ENCODE measurements around the gene VIPR2.

Gene VIPR2

GRCh38 chr7:159152816-159153215 lies 8.1 kb upstream of the VIPR2 start:
- TF ChIP-seq, protein P1, sequence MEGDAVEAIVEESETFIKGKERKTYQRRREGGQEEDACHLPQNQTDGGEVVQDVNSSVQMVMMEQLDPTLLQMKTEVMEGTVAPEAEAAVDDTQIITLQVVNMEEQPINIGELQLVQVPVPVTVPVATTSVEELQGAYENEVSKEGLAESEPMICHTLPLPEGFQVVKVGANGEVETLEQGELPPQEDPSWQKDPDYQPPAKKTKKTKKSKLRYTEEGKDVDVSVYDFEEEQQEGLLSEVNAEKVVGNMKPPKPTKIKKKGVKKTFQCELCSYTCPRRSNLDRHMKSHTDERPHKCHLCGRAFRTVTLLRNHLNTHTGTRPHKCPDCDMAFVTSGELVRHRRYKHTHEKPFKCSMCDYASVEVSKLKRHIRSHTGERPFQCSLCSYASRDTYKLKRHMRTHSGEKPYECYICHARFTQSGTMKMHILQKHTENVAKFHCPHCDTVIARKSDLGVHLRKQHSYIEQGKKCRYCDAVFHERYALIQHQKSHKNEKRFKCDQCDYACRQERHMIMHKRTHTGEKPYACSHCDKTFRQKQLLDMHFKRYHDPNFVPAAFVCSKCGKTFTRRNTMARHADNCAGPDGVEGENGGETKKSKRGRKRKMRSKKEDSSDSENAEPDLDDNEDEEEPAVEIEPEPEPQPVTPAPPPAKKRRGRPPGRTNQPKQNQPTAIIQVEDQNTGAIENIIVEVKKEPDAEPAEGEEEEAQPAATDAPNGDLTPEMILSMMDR (IDR thresholded peaks at IDR 0.05; ENCODE audit: low read depth, low read length): no peak
- no peak overlapping the region for H3K4me3 ChIP-seq (replicated peaks in 1 of 2; ENCODE audit: low read depth in 2 of 2, low read length in 2 of 2)
- no peak for DNase-seq (ENCODE audit: low read depth in 2 of 2)

DNA sequence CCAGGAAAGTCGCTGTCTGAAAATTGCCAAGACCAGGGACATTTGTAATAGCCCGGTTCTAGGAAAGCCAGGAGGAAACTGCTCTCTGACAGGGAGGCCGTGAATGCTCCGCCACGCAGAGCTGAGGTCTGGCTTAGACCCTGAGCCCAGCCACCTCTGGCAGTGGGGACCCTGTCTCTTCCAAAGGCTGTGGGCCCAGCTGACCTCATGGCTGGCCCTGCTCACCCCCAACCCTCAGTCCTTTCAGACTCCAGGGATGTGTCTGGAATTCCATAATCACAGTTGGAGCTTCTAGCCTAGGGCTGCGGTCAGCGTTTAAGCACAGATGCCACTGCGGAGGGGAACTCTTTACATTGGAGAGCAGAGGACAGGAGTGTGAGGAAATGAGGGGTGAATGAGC lies 6.6 kb upstream of the VIPR2 start:
- no peak for DNase-seq (ENCODE audit: low read depth in 2 of 2)
- TF ChIP-seq, protein P1 (IDR thresholded peaks at IDR 0.05; ENCODE audit: low read depth, low read length): no peak
- no peak overlapping the region for H3K4me3 ChIP-seq (replicated peaks in 1 of 2; ENCODE audit: low read depth in 2 of 2, low read length in 2 of 2)

- TF ChIP-seq, protein P1 (IDR thresholded peaks at IDR 0.05; ENCODE audit: low read depth, low read length): no peak
- H3K4me3 ChIP-seq (replicated peaks in 1 of 2; ENCODE audit: low read depth in 2 of 2, low read length in 2 of 2): no peak overlapping the region
These were observed 4.8 kb upstream of the VIPR2 start for GRCh38 chr7:159149488-159149887.

DNA sequence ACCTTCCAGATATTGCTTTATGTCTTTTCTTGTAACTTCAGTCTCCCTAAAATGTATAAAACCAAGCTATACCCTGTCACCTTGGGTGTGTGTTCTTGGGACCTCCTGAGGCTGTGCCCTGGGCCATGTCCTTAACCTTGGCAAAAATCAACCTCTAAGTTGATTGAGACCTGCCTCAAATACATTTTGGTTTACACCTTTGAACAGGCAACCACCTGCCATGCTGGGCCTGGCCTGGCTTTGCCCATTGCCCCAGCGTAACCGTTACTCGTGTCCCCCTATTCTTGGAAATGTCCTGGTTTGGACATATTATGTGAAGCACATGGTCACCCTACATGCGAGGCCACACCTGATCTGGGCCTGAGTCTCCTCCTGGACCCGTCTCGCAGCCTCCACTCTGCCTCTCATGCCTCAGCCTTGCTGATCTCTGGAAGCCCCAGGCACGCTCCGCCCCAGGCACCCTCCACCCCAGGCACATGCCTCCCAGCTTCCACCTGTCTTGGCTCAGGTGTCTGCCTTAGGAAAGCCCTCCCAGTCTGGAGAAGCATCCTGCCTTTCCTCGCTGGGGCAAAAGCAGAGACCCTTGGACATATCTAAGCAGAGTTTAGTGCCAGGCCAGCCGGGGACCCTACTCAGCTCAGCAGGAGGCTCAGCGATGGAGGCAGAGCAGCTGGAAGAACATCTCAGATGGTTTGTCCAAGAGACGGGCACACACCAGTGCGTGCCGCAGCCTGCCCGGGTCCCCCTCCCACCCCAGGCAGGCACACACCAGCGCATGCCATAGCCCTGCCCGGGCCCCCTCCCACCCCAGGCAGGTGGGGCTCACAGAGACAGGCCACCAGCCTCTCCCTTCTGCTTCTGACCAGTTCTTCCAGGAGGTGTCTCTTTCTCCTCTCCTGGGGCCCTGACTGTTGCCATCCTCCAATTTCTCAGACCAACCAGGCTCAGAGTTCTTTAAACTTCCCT lies 4.0 kb upstream of the VIPR2 start:
- no peak overlapping the region for H3K4me3 ChIP-seq (replicated peaks in 1 of 2; ENCODE audit: low read depth in 2 of 2, low read length in 2 of 2)
- TF ChIP-seq, protein P1 (IDR thresholded peaks at IDR 0.05; ENCODE audit: low read depth, low read length): no peak
- no peak for DNase-seq (ENCODE audit: low read depth in 2 of 2)

More at GRCh38 chr7:159149488-159149887, 4.8 kb upstream of the VIPR2 start:
- no peak for DNase-seq (ENCODE audit: low read depth in 2 of 2)

- TF ChIP-seq, protein P1 (IDR thresholded peaks at IDR 0.05; ENCODE audit: low read depth, low read length): no peak
- no peak for DNase-seq (ENCODE audit: low read depth in 2 of 2)
- no peak overlapping the region for H3K4me3 ChIP-seq (replicated peaks in 1 of 2; ENCODE audit: low read depth in 2 of 2, low read length in 2 of 2)
These were observed 3.0 kb upstream of the VIPR2 start for GRCh38 chr7:159147687-159148086.

GRCh38 chr7:159147246-159147645 lies 2.6 kb upstream of the VIPR2 start:
- H3K4me3 ChIP-seq (replicated peaks in 1 of 2; ENCODE audit: low read depth in 2 of 2, low read length in 2 of 2): no peak overlapping the region
- DNase-seq (ENCODE audit: low read depth in 2 of 2): no peak

More at GRCh38 chr7:159147246-159147645, 2.6 kb upstream of the VIPR2 start:
- TF ChIP-seq, protein P1 (IDR thresholded peaks at IDR 0.05; ENCODE audit: low read depth, low read length): no peak
